ENCODE results near the gene IRS2. TPM values are rescaled to one million over a fixed set of nuclear protein-coding genes. Genes with fewer than 3 reads are reported as not detected.

IRS2 gene
- total RNA-seq, 1 experiment from 2014 or later = 2.3 TPM

DNA sequence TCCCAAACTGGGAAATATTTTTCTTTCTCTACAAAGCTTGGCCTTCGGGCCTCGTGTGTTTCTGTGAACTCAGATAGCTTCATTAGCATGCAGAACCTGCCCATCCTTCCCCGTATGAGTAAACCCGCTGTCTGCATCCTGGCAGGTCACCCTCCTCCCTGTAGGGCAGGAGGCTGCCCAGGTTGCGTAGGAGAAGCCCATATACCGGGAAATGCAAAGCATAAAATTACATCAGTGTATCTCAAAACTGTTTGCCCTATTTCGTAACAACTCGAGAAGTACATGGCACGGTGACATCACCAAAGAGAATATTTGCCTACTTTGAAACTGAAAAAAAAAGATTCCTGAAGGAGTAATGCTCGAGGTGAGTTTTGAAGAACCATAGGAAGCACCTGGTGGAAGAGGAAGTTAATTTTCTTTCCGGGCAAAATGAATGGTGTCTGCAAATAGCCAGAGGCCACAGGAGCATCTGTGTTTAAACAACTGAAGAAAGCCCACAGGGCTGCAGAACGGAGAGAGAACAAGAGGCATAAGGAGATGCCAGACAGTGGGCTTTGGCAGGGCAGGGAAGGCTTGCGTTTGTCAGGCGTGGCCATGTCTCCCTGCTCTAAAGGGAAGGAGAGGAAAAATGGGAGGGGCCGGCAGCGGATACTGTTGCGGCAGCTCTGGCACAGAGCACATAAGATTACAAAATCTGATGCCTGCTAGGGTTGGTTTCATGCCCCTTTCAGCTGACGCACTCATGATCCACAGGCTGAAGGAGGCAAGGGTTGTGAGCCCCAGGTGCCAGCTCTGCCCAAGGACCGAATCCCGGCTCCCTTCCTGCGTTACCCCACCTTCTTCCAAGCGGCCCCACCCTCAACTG lies 81.4 kb downstream of the IRS2 start:
- no peak for DNase-seq (ENCODE audit: low spot score)

DNA sequence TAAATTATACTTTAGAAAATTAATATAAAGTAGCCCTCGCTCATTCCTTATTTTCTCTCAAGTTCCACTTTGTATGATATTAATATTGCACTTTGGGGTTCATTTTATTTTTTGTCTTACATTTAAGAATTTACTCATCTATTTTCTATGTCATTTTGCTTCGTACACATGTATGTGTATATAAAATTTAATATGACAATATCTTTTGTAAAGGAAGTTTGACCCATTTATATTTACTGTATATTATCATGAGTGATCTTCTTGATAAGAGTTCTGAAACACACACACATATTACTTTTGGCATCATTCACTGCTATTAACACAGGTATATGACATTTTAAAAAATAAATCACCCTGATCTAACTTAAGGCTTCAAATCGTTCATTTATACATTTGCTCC lies 83.1 kb downstream of the IRS2 start:
- no peak for DNase-seq (ENCODE audit: low spot score)

Measured in A172 (cell line).